Measurements from ENCODE around the gene ZSWIM4. TPM values are rescaled to one million over a fixed set of nuclear protein-coding genes. Genes with fewer than 3 reads are reported as not detected.

ZSWIM4 gene
- total RNA-seq, 1 donor from 2014 or later: 23.2 TPM

GRCh38 chr19:13865571-13866462, 70.6 kb downstream of the ZSWIM4 start:
- TF ChIP-seq CTCF (IDR thresholded peaks at IDR 0.05): no peak
- Histone ChIP-seq H3K27me3 (no peaks in the 10 kb centered on the region), H3K9me3 (no peaks in the 10 kb centered on the region), H3K36me3 (no peaks in the 10 kb centered on the region), H3K4me3 (peak overlapping the region; percentile 74 to 85), H3K27ac (peak overlapping the region in 1 of 2 donors; percentile 82), H3K4me1 (peaks cover 5 to 8% of the 10 kb centered on the region in 2 donors)
- no peak for DNase-seq (ENCODE audit: low spot score in 2 of 2)
- intact Hi-C loops (cut with DNase I): no loop called here

GRCh38 chr19:13866463-13867046, 71.3 kb downstream of the ZSWIM4 start:
- peaks cover 2 to 5% of the 10 kb centered on the region in 2 donors for H3K4me1 ChIP-seq
- H3K4me3 ChIP-seq: peak overlapping the region in 1 of 2 donors; percentile 85
- TF ChIP-seq CTCF (IDR thresholded peaks at IDR 0.05): no peak
- no peak overlapping the region for H3K27ac ChIP-seq
- intact Hi-C loops (cut with DNase I): no loop called here
- no peaks in the 10 kb centered on the region for H3K9me3 ChIP-seq
- H3K27me3 ChIP-seq: no peaks in the 10 kb centered on the region
- DNase-seq (ENCODE audit: low spot score in 2 of 2): no peak
- H3K36me3 ChIP-seq: no peaks in the 10 kb centered on the region

- Histone ChIP-seq H3K27me3 (no peaks in the 10 kb centered on the region), H3K9me3 (no peaks in the 10 kb centered on the region), H3K27ac (no peak overlapping the region), H3K36me3 (no peaks in the 10 kb centered on the region), H3K4me3 (no peak overlapping the region), H3K4me1 (peaks cover 0 to 4% of the 10 kb centered on the region in 2 donors)
- no peak for DNase-seq (ENCODE audit: low spot score in 2 of 2)
- no peak for TF ChIP-seq CTCF (IDR thresholded peaks at IDR 0.05)
- intact Hi-C loops (cut with DNase I): no loop called here
These were observed 73.4 kb downstream of the ZSWIM4 start for GRCh38 chr19:13868663-13869062.

- Histone ChIP-seq H3K27ac (no peak overlapping the region), H3K4me1 (peaks cover 0 to 4% of the 10 kb centered on the region in 2 donors), H3K9me3 (no peaks in the 10 kb centered on the region), H3K4me3 (no peak overlapping the region), H3K36me3 (no peaks in the 10 kb centered on the region), H3K27me3 (no peaks in the 10 kb centered on the region)
- no peak for TF ChIP-seq CTCF (IDR thresholded peaks at IDR 0.05)
- DNase-seq (ENCODE audit: low spot score in 2 of 2): no peak
- intact Hi-C loops (cut with DNase I): no loop called here
These were observed 74.0 kb downstream of the ZSWIM4 start for GRCh38 chr19:13869281-13869680.

- H3K27me3 ChIP-seq: no peaks in the 10 kb centered on the region
- H3K9me3 ChIP-seq: no peaks in the 10 kb centered on the region
- H3K4me3 ChIP-seq: no peak overlapping the region
- no peak for DNase-seq (ENCODE audit: low spot score in 2 of 2)
- peaks cover 0 to 4% of the 10 kb centered on the region in 2 donors for H3K4me1 ChIP-seq
- intact Hi-C loops (cut with DNase I): no loop called here
- no peaks in the 10 kb centered on the region for H3K36me3 ChIP-seq
- no peak overlapping the region for H3K27ac ChIP-seq
- TF ChIP-seq CTCF (IDR thresholded peaks at IDR 0.05): no peak
These were observed 75.6 kb downstream of the ZSWIM4 start for GRCh38 chr19:13870873-13871272.

Data from ascending aorta (tissue), 2 donors.